ENCODE data around the gene ATOH8.

ATOH8 gene

GRCh38 chr2:85761946-85762345, 8.2 kb downstream of the ATOH8 start:
- no peak for DNase-seq (ENCODE audit: low spot score)
- no peak for TF ChIP-seq CTCF (IDR thresholded peaks at IDR 0.05; ENCODE audit: extremely low read depth, missing control alignments)

GRCh38 chr2:85763132-85763531, 9.3 kb downstream of the ATOH8 start:
- no peak for DNase-seq (ENCODE audit: low spot score)
- no peak for TF ChIP-seq CTCF (IDR thresholded peaks at IDR 0.05; ENCODE audit: extremely low read depth, missing control alignments)

GRCh38 chr2:85763831-85764230, 10.0 kb downstream of the ATOH8 start:
- no peak for DNase-seq (ENCODE audit: low spot score)

GRCh38 chr2:85765081-85765731, 11.4 kb downstream of the ATOH8 start:
- no peak for DNase-seq (ENCODE audit: low spot score)
- no peak for TF ChIP-seq CTCF (IDR thresholded peaks at IDR 0.05; ENCODE audit: extremely low read depth, missing control alignments)

More at GRCh38 chr2:85763831-85764230, 10.0 kb downstream of the ATOH8 start:
- no peak for TF ChIP-seq CTCF (IDR thresholded peaks at IDR 0.05; ENCODE audit: extremely low read depth, missing control alignments)

- DNase-seq (ENCODE audit: low spot score) = no peak
- TF ChIP-seq CTCF (IDR thresholded peaks at IDR 0.05; ENCODE audit: extremely low read depth, missing control alignments) = no peak
Measured at GRCh38 chr2:85766229-85766628, 12.4 kb downstream of the ATOH8 start.

- no peak for DNase-seq (ENCODE audit: low spot score)
- no peak for TF ChIP-seq CTCF (IDR thresholded peaks at IDR 0.05; ENCODE audit: extremely low read depth, missing control alignments)
Measured at GRCh38 chr2:85767803-85768665, 14.2 kb downstream of the ATOH8 start.

GRCh38 chr2:85768713-85769112, 14.9 kb downstream of the ATOH8 start:
- TF ChIP-seq CTCF (IDR thresholded peaks at IDR 0.05; ENCODE audit: extremely low read depth, missing control alignments) = no peak
- DNase-seq (ENCODE audit: low spot score) = no peak
